ENCODE measurements around the gene KCNG3.

Gene KCNG3

GRCh38 chr2:42464631-42465030, 29.2 kb downstream of the KCNG3 start:
- Histone ChIP-seq H4K91ac (ENCODE audit: low read depth, low read length, poor library complexity) (no peak overlapping the region), H3K9me3 (replicated peaks in 1 of 2; ENCODE audit: control insufficient read depth in 2 of 2, insufficient read depth in 1 of 2, low read depth in 1 of 2, low read length in 2 of 2) (peaks cover 0 to under 1% of the 10 kb centered on the region in 2 donors), H4K8ac (ENCODE audit: low read depth, low read length) (no peak overlapping the region), H3K23ac (ENCODE audit: low read depth, low read length, poor library complexity) (no peak overlapping the region), H2AK5ac (ENCODE audit: low read depth, low read length) (no peak overlapping the region), H3K4me3 (ENCODE audit: low read length in 2 of 2) (no peak overlapping the region), H2BK120ac (ENCODE audit: low read depth, low read length) (no peak overlapping the region), H3K79me1 (ENCODE audit: low read depth, low read length) (no peaks in the 10 kb centered on the region), H3K4me2 (ENCODE audit: insufficient read depth, low read length, poor library complexity, severe bottlenecking) (no peak overlapping the region), H3K36me3 (replicated peaks in 1 of 2; ENCODE audit: control insufficient read depth in 2 of 2, insufficient read depth in 2 of 2, low read length in 2 of 2) (no peaks in the 10 kb centered on the region), H2AFZ (ENCODE audit: low read length) (no peak overlapping the region), H2BK12ac (ENCODE audit: low read length) (no peak overlapping the region), H3K14ac (ENCODE audit: low read length) (no peak overlapping the region), H2BK5ac (ENCODE audit: low read length) (no peak overlapping the region), H3K4me1 (ENCODE audit: control insufficient read depth in 2 of 2, insufficient read depth in 1 of 2, low read depth in 1 of 2, low read length in 2 of 2) (no peaks in the 10 kb centered on the region), H3K27me3 (ENCODE audit: control insufficient read depth in 3 of 3, insufficient read depth in 3 of 3, low read depth in 1 of 3, low read length in 3 of 3) (no peaks in the 10 kb centered on the region), H3K9ac (ENCODE audit: low read depth, low read length, poor library complexity) (no peak overlapping the region), H3K4ac (ENCODE audit: low read length) (no peak overlapping the region), H3K18ac (ENCODE audit: low read length) (no peak overlapping the region), H3K27ac (replicated peaks; ENCODE audit: low read length) (no peak overlapping the region), H2BK15ac (ENCODE audit: low read length) (no peak overlapping the region)
- WGBS, 2 donors (ENCODE audit: extremely low coverage in 2 of 2, insufficient read length in 2 of 2, insufficient replicate concordance in 1 of 2), result no CpG with 5 or more reads among the region's 4 CpGs
- DNase-seq (ENCODE audit: low spot score), result no peak

DNA sequence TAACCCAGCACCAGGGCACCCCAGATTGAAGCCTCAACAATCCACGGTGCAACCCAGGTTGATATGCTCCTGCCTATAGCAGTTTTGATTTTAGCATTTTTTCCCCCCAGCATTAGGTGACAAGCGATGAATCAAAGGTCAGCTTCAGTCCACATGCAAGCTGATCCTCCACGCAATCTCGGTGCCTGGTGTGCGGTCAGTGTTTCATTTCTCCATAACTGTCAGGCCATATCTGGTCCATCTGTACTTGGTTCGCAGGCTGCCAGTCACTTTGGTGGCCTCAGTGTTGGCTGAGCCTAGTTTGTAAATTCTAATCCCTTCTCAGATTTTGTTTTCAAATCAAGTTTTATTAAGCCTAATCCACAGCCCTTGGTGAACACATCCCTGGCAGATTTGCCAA, 30.2 kb downstream of the KCNG3 start:
- H2AK5ac ChIP-seq (ENCODE audit: low read depth, low read length), result no peak overlapping the region
- H4K8ac ChIP-seq (ENCODE audit: low read depth, low read length), result no peak overlapping the region
- H3K79me1 ChIP-seq (ENCODE audit: low read depth, low read length), result no peaks in the 10 kb centered on the region
- H3K36me3 ChIP-seq (replicated peaks in 1 of 2; ENCODE audit: control insufficient read depth in 2 of 2, insufficient read depth in 2 of 2, low read length in 2 of 2), result peaks cover 0 to 2% of the 10 kb centered on the region in 2 donors
- WGBS, 2 donors (ENCODE audit: extremely low coverage in 2 of 2, insufficient read length in 2 of 2, insufficient replicate concordance in 1 of 2), result no CpG with 5 or more reads among the region's 6 CpGs
- peaks cover 0 to 2% of the 10 kb centered on the region in 2 donors for H3K9me3 ChIP-seq (replicated peaks in 1 of 2; ENCODE audit: control insufficient read depth in 2 of 2, insufficient read depth in 1 of 2, low read depth in 1 of 2, low read length in 2 of 2)
- H3K14ac ChIP-seq (ENCODE audit: low read length), result no peak overlapping the region
- H3K27ac ChIP-seq (replicated peaks; ENCODE audit: low read length), result no peak overlapping the region
- H3K18ac ChIP-seq (ENCODE audit: low read length), result no peak overlapping the region
- H2BK12ac ChIP-seq (ENCODE audit: low read length), result no peak overlapping the region
- H3K4me2 ChIP-seq (ENCODE audit: insufficient read depth, low read length, poor library complexity, severe bottlenecking), result no peak overlapping the region
- no peak for DNase-seq (ENCODE audit: low spot score)
- H3K9ac ChIP-seq (ENCODE audit: low read depth, low read length, poor library complexity), result no peak overlapping the region
- no peak overlapping the region for H3K23ac ChIP-seq (ENCODE audit: low read depth, low read length, poor library complexity)
- no peaks in the 10 kb centered on the region for H3K4me1 ChIP-seq (ENCODE audit: control insufficient read depth in 2 of 2, insufficient read depth in 1 of 2, low read depth in 1 of 2, low read length in 2 of 2)
- no peak overlapping the region for H2BK15ac ChIP-seq (ENCODE audit: low read length)
- H2BK5ac ChIP-seq (ENCODE audit: low read length), result no peak overlapping the region
- H4K91ac ChIP-seq (ENCODE audit: low read depth, low read length, poor library complexity), result no peak overlapping the region
- H2AFZ ChIP-seq (ENCODE audit: low read length), result no peak overlapping the region
- H2BK120ac ChIP-seq (ENCODE audit: low read depth, low read length), result no peak overlapping the region
- no peak overlapping the region for H3K4me3 ChIP-seq (ENCODE audit: low read length in 2 of 2)
- H3K27me3 ChIP-seq (ENCODE audit: control insufficient read depth in 3 of 3, insufficient read depth in 3 of 3, low read depth in 1 of 3, low read length in 3 of 3), result no peaks in the 10 kb centered on the region
- no peak overlapping the region for H3K4ac ChIP-seq (ENCODE audit: low read length)

DNA sequence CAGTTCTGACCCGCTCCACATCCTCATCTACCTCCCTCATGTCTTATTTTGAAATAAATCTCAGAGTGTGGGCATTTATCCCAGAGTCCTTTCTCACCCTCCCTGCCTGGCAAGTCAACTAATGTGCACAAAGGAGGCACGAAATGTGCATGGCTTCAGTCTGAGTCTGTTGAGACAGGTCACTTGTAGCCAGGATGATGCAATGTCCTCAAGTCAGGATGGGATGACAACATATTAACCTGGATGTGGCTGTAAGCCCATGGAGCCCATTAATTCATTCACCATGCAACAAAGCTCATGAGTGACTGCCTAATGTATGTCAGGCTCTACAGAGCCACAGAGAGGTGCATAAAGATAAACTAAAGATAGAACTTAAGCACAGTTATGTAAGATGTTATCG, 34.5 kb downstream of the KCNG3 start:
- no peak overlapping the region for H3K9ac ChIP-seq (ENCODE audit: low read depth, low read length, poor library complexity)
- no peaks in the 10 kb centered on the region for H3K4me1 ChIP-seq (ENCODE audit: control insufficient read depth in 2 of 2, insufficient read depth in 1 of 2, low read depth in 1 of 2, low read length in 2 of 2)
- DNase-seq (ENCODE audit: low spot score), result no peak
- peaks cover 0 to 2% of the 10 kb centered on the region in 2 donors for H3K9me3 ChIP-seq (replicated peaks in 1 of 2; ENCODE audit: control insufficient read depth in 2 of 2, insufficient read depth in 1 of 2, low read depth in 1 of 2, low read length in 2 of 2)
- no peak overlapping the region for H3K14ac ChIP-seq (ENCODE audit: low read length)
- H3K27ac ChIP-seq (replicated peaks; ENCODE audit: low read length), result no peak overlapping the region
- H2BK5ac ChIP-seq (ENCODE audit: low read length), result no peak overlapping the region
- H3K27me3 ChIP-seq (ENCODE audit: control insufficient read depth in 3 of 3, insufficient read depth in 3 of 3, low read depth in 1 of 3, low read length in 3 of 3), result peaks cover 0 to 5% (median 0%) of the 10 kb centered on the region in 3 experiments
- H3K18ac ChIP-seq (ENCODE audit: low read length), result no peak overlapping the region
- no peak overlapping the region for H2BK12ac ChIP-seq (ENCODE audit: low read length)
- no peak overlapping the region for H4K8ac ChIP-seq (ENCODE audit: low read depth, low read length)
- H3K4me3 ChIP-seq (ENCODE audit: low read length in 2 of 2), result peak overlapping the region in 1 of 2 donors; percentile 46
- no CpG with 5 or more reads among the region's 3 CpGs for WGBS, 2 donors (ENCODE audit: extremely low coverage in 2 of 2, insufficient read length in 2 of 2, insufficient replicate concordance in 1 of 2)
- no peak overlapping the region for H4K91ac ChIP-seq (ENCODE audit: low read depth, low read length, poor library complexity)
- no peak overlapping the region for H3K4me2 ChIP-seq (ENCODE audit: insufficient read depth, low read length, poor library complexity, severe bottlenecking)
- H2AFZ ChIP-seq (ENCODE audit: low read length), result no peak overlapping the region
- no peak overlapping the region for H2BK15ac ChIP-seq (ENCODE audit: low read length)
- H3K4ac ChIP-seq (ENCODE audit: low read length), result no peak overlapping the region
- H2AK5ac ChIP-seq (ENCODE audit: low read depth, low read length), result no peak overlapping the region
- no peak overlapping the region for H2BK120ac ChIP-seq (ENCODE audit: low read depth, low read length)
- peaks cover 0 to 2% of the 10 kb centered on the region in 2 donors for H3K36me3 ChIP-seq (replicated peaks in 1 of 2; ENCODE audit: control insufficient read depth in 2 of 2, insufficient read depth in 2 of 2, low read length in 2 of 2)
- no peak overlapping the region for H3K23ac ChIP-seq (ENCODE audit: low read depth, low read length, poor library complexity)
- peaks cover 2% of the 10 kb centered on the region for H3K79me1 ChIP-seq (ENCODE audit: low read depth, low read length)

- Histone ChIP-seq H3K79me1 (ENCODE audit: low read depth, low read length) (peaks cover 2% of the 10 kb centered on the region), H3K27ac (replicated peaks; ENCODE audit: low read length) (no peak overlapping the region), H2BK15ac (ENCODE audit: low read length) (no peak overlapping the region), H3K23ac (ENCODE audit: low read depth, low read length, poor library complexity) (no peak overlapping the region), H3K4me2 (ENCODE audit: insufficient read depth, low read length, poor library complexity, severe bottlenecking) (no peak overlapping the region), H3K36me3 (replicated peaks in 1 of 2; ENCODE audit: control insufficient read depth in 2 of 2, insufficient read depth in 2 of 2, low read length in 2 of 2) (peaks cover 0 to 2% of the 10 kb centered on the region in 2 donors), H3K4me3 (ENCODE audit: low read length in 2 of 2) (no peak overlapping the region), H2AK5ac (ENCODE audit: low read depth, low read length) (no peak overlapping the region), H2BK5ac (ENCODE audit: low read length) (no peak overlapping the region), H3K9me3 (replicated peaks in 1 of 2; ENCODE audit: control insufficient read depth in 2 of 2, insufficient read depth in 1 of 2, low read depth in 1 of 2, low read length in 2 of 2) (peaks cover 0 to 2% of the 10 kb centered on the region in 2 donors), H3K4me1 (ENCODE audit: control insufficient read depth in 2 of 2, insufficient read depth in 1 of 2, low read depth in 1 of 2, low read length in 2 of 2) (no peaks in the 10 kb centered on the region), H3K18ac (ENCODE audit: low read length) (no peak overlapping the region), H3K4ac (ENCODE audit: low read length) (no peak overlapping the region), H3K14ac (ENCODE audit: low read length) (no peak overlapping the region), H3K27me3 (ENCODE audit: control insufficient read depth in 3 of 3, insufficient read depth in 3 of 3, low read depth in 1 of 3, low read length in 3 of 3) (peaks cover 0 to 5% (median 0%) of the 10 kb centered on the region in 3 experiments), H2BK120ac (ENCODE audit: low read depth, low read length) (no peak overlapping the region), H2AFZ (ENCODE audit: low read length) (no peak overlapping the region), H2BK12ac (ENCODE audit: low read length) (no peak overlapping the region), H4K91ac (ENCODE audit: low read depth, low read length, poor library complexity) (no peak overlapping the region), H3K9ac (ENCODE audit: low read depth, low read length, poor library complexity) (no peak overlapping the region), H4K8ac (ENCODE audit: low read depth, low read length) (no peak overlapping the region)
- WGBS, 2 donors (ENCODE audit: extremely low coverage in 2 of 2, insufficient read length in 2 of 2, insufficient replicate concordance in 1 of 2), result no CpG with 5 or more reads among the region's 1 CpG
- no peak for DNase-seq (ENCODE audit: low spot score)
These were observed 35.4 kb downstream of the KCNG3 start for GRCh38 chr2:42458396-42458795.

Measured in neuronal stem cell (in vitro differentiated cells).